B cell (primary cell): ENCODE measurements around the gene KPNA6. TPM values are rescaled to one million over a fixed set of nuclear protein-coding genes. Genes with fewer than 3 reads are reported as not detected.
A peak's percentile ranks its signal among the peaks of the same experiment; 100 is the strongest.

Source experiments
- ATAC-seq: fragments of 200-7000 bp; cut with Tn5 transposase; one replicate; pipeline ENCODE4 v1.10.0; 2021; ENCODE audit warnings: low read depth, mild to moderate bottlenecking, moderate number of reproducible peaks, moderate library complexity
- CTCF ChIA-PET: fragments of 350-600 bp; sonication (Branson Sonifier 250); formaldehyde crosslinking; loops from one replicate; lab custom pipeline; 2021; ENCODE audit warnings: antibody characterized with exemption, inconsistent platforms; lab: Charles Lee
- POLR2A ChIA-PET: fragments of 350-600 bp; sonication (Branson Sonifier 250); formaldehyde crosslinking; loops from one replicate; lab custom pipeline; 2021; ENCODE audit warnings: antibody characterized with exemption; lab: Charles Lee
- DNase-seq: peaks from one replicate; pipeline ENCODE4 v3.0.0; 2013
- H2AFZ ChIP-seq: 2 replicates; pipeline ENCODE4 v1.6.1; 2012; ENCODE audit warnings: mild to moderate bottlenecking, low read depth, low read length; ENCODE audit not compliant: insufficient read depth, poor library complexity, severe bottlenecking
- H3K27ac ChIP-seq, 2 donors: 1 replicate in 1 of 2; 2 replicates in 1 of 2; pipeline ENCODE4 v1.5.1; 2012 to 2013; ENCODE audit warnings: low read length in 2 of 2, mild to moderate bottlenecking in 2 of 2, moderate library complexity in 1 of 2
- H3K27me3 ChIP-seq, 4 experiments: fragments of 200-600 bp in 1 of 4; sonication (generic) in 1 of 4; replicated peaks in 1 of 4; 1 replicate in 2 of 4; 2 replicates in 2 of 4; pipeline versions ENCODE4 v1.6.1 to v1.7.0; 2013 to 2016; ENCODE audit warnings: low read length in 3 of 4, mild to moderate bottlenecking in 2 of 4, mixed read lengths in 1 of 4, moderate library complexity in 1 of 4; ENCODE audit not compliant: insufficient read depth in 4 of 4, control insufficient read depth in 3 of 4; ENCODE audit errors: control extremely low read depth in 1 of 4
- H3K36me3 ChIP-seq, 2 experiments: replicated peaks in 1 of 2; 1 replicate in 1 of 2; 2 replicates in 1 of 2; pipeline versions ENCODE4 v1.6.1 to v1.7.1; 2013; ENCODE audit warnings: low read length in 1 of 2; ENCODE audit not compliant: insufficient read depth in 2 of 2, control insufficient read depth in 1 of 2; ENCODE audit errors: control extremely low read depth in 1 of 2, extremely low read depth in 1 of 2
- H3K4me1 ChIP-seq, 2 donors: fragments of 200-600 bp in 1 of 2; sonication (generic) in 1 of 2; 1 replicate in 1 of 2; 2 replicates in 1 of 2; pipeline versions ENCODE4 v1.5.1 to v1.6.1; 2013 to 2017; ENCODE audit warnings: low read length in 2 of 2; ENCODE audit not compliant: control insufficient read depth in 2 of 2, insufficient read depth in 2 of 2
- H3K4me2 ChIP-seq: replicated peaks from 2 replicates; pipeline ENCODE3; 2012; ENCODE audit warnings: mild to moderate bottlenecking, low read depth, low read length; ENCODE audit not compliant: poor library complexity, severe bottlenecking
- H3K4me3 ChIP-seq, 5 experiments: fragments of 200-600 bp in 1 of 5; sonication (generic) in 1 of 5; 1 replicate in 3 of 5; 2 replicates in 2 of 5; pipeline versions ENCODE4 v1.5.1 to v1.7.0; 2011 to 2016; ENCODE audit warnings: low read length in 4 of 5, mild to moderate bottlenecking in 4 of 5, low read depth in 2 of 5, control low read depth in 1 of 5, moderate library complexity in 1 of 5; ENCODE audit not compliant: insufficient read depth in 1 of 5; ENCODE audit errors: control extremely low read depth in 1 of 5, extremely low read depth in 1 of 5
- H3K79me2 ChIP-seq: fragments of 200-600 bp; sonication (generic); one replicate; pipeline ENCODE4 v1.6.0; 2016; ENCODE audit warnings: low read length; ENCODE audit not compliant: control insufficient read depth, insufficient read depth
- H3K9ac ChIP-seq: fragments of 200-600 bp; sonication (generic); 2 replicates; pipeline ENCODE4 v1.6.1; 2017; ENCODE audit warnings: mild to moderate bottlenecking, low read length, moderate library complexity
- H3K9me3 ChIP-seq, 3 donors: one replicate each; pipeline versions ENCODE4 v1.6.1 to v1.7.1; 2013; ENCODE audit warnings: low read length in 2 of 3; ENCODE audit not compliant: control insufficient read depth in 2 of 3, insufficient read depth in 1 of 3; ENCODE audit errors: control extremely low read depth in 1 of 3
- H4K20me1 ChIP-seq: 2 replicates; pipeline ENCODE4 v1.6.0; 2012; ENCODE audit warnings: mild to moderate bottlenecking, low read length; ENCODE audit not compliant: insufficient read depth, control insufficient read depth, poor library complexity, severe bottlenecking
- H3K27ac Mint-ChIP-seq: one replicate; pipeline ENCODE4 v1.8.0; 2021; ENCODE audit warnings: mixed read lengths
- H3K27me3 Mint-ChIP-seq: one replicate; pipeline ENCODE4 v1.8.0; 2021; ENCODE audit warnings: mixed read lengths
- H3K4me1 Mint-ChIP-seq: one replicate; pipeline ENCODE4 v1.8.0; 2021; ENCODE audit warnings: mixed read lengths
- H3K4me3 Mint-ChIP-seq: one replicate; pipeline ENCODE4 v1.8.0; 2021; ENCODE audit warnings: mixed read lengths
- H3K9me3 Mint-ChIP-seq: one replicate; pipeline ENCODE4 v1.8.0; 2022; ENCODE audit warnings: mixed read lengths; ENCODE audit not compliant: insufficient read depth
- CTCF ChIP-seq: fragments of 200-600 bp; IDR thresholded peaks from one replicate; pipeline ENCODE4 v1.8.0; 2022; ENCODE audit warnings: antibody characterized with exemption, mild to moderate bottlenecking
- EZH2 ChIP-seq: IDR thresholded peaks from 2 replicates; pipeline ENCODE4 v1.6.1; 2012; ENCODE audit warnings: borderline replicate concordance, low read depth, mild to moderate bottlenecking, moderate library complexity, low read length; ENCODE audit not compliant: insufficient read depth, poor library complexity, severe bottlenecking
- WGBS: methylation state at CpG from one replicate; pipeline ENCODE4 v1.1.5; 2013; ENCODE audit warnings: missing lambda C conversion rate; ENCODE audit not compliant: insufficient coverage; 5-methylcytosine and 5-hydroxymethylcytosine counted together
- intact Hi-C: fragments of 100-400 bp; cut with micrococcal nuclease; formaldehyde crosslinking; loops from one replicate; pipeline ENCODE4 v1.10.0; 2022
- polyA plus RNA-seq: library from polyadenylated mRNA; depleted of rRNA; stranded (reverse); fragments of >200 nt; gene quantifications from 2 replicates; pipeline ENCODE4 v1.2.3, GENCODE V29; 2012
- total RNA-seq, 2 donors: library from RNA; stranded (reverse); fragments of 120-200 nt in 1 of 2; gene quantifications; 1 replicate in 1 of 2; 2 replicates in 1 of 2; pipeline versions ENCODE4 v1.2.3 to v1.2.4, GENCODE V29; 2013 to 2022

KPNA6 gene
- total and polyA plus RNA-seq, 2 donors (not counting 1 experiment from before 2014, with no cell fraction given) = 14.0 to 49.9 TPM

GRCh38 chr1:32127409-32128198 is 19.7 kb downstream of the KPNA6 start:
- Mint-ChIP-seq H3K9me3 (no peaks in the 10 kb centered on the region), H3K4me1 (peaks cover 43% of the 10 kb centered on the region), H3K4me3 (peak overlapping the region; percentile 7), H3K27me3 (no peaks in the 10 kb centered on the region), H3K27ac (peak overlapping the region; percentile 29)
- no CpG with 5 or more reads among the region's 4 CpGs for WGBS
- Histone ChIP-seq H4K20me1 (peaks cover 81% of the 10 kb centered on the region), H3K27ac (peak overlapping the region in 1 of 2 donors; percentile 17), H3K9ac (no peak overlapping the region), H3K4me2 (no peak overlapping the region), H3K79me2 (peaks cover 97% of the 10 kb centered on the region), H3K27me3 (no peaks in the 10 kb centered on the region), H2AFZ (no peak overlapping the region), H3K36me3 (peaks cover 0 to 14% of the 10 kb centered on the region in 2 experiments), H3K4me1 (peaks cover 18 to 31% of the 10 kb centered on the region in 2 donors), H3K4me3 (no peak overlapping the region), H3K9me3 (no peaks in the 10 kb centered on the region)
- ChIA-PET POLR2A (no interaction called here), CTCF (interaction anchor here (1.0 to 1.4 kb wide), 2 partner anchors 13 to 16 kb away, joined by 3 to 4 read pairs; no protein-coding TSS in a partner anchor)
- ATAC-seq = no peak
- intact Hi-C loops = no loop called here
- no peak for DNase-seq
- TF ChIP-seq EZH2 (no peak), CTCF (no peak)

- Mint-ChIP-seq H3K4me3 (no peak overlapping the region), H3K9me3 (no peaks in the 10 kb centered on the region), H3K4me1 (peaks cover 36% of the 10 kb centered on the region), H3K27ac (no peak overlapping the region), H3K27me3 (no peaks in the 10 kb centered on the region)
- Histone ChIP-seq H3K4me3 (no peak overlapping the region), H3K79me2 (peaks cover 97% of the 10 kb centered on the region), H2AFZ (no peak overlapping the region), H3K27ac (peak overlapping the region in 1 of 2 donors; percentile 38), H3K9ac (no peak overlapping the region), H3K4me2 (peak overlapping the region; percentile 32), H3K36me3 (peaks cover 0 to 14% of the 10 kb centered on the region in 2 experiments), H3K27me3 (no peaks in the 10 kb centered on the region), H4K20me1 (peaks cover 80% of the 10 kb centered on the region), H3K4me1 (peaks cover 9 to 23% of the 10 kb centered on the region in 2 donors), H3K9me3 (no peaks in the 10 kb centered on the region)
- intact Hi-C loops = no loop called here
- ChIA-PET POLR2A (no interaction called here), CTCF (interaction anchor here (1.4 to 1.8 kb wide), 2 partner anchors 17 to 19 kb away, joined by 4 to 9 read pairs; no protein-coding TSS in a partner anchor)
- ATAC-seq (no peak), DNase-seq (no peak)
- TF ChIP-seq EZH2 (no peak), CTCF (no peak)
- no CpG with 5 or more reads among the region's 1 CpG for WGBS
Measured at GRCh38 chr1:32128479-32128878, 20.6 kb downstream of the KPNA6 start.
